SH-SY5Y (cell line): ENCODE measurements around the gene CSGALNACT2.

Source experiments
- GATA2 ChIP-seq: IDR thresholded peaks from 2 replicates; pipeline ENCODE4 v1.6.1; 2011; ENCODE audit warnings: mild to moderate bottlenecking, low read depth, low read length
- GATA3 ChIP-seq: IDR thresholded peaks from 2 replicates; pipeline ENCODE4 v1.6.1; 2011; ENCODE audit warnings: low read depth, mild to moderate bottlenecking, low read length, moderate library complexity

- TF ChIP-seq GATA2 (no peak), GATA3 (no peak)
Measured at GRCh38 chr10:43225004-43225786, 87.0 kb downstream of the CSGALNACT2 start.
